HCT116 (cell line): ENCODE data around the gene CCNJL. TPM values are rescaled to one million over a fixed set of nuclear protein-coding genes. Genes with fewer than 3 reads are reported as not detected.

ENCODE experiments used
- ATAC-seq: fragments of 200-7000 bp; cut with Tn5 transposase; 2 replicates; pipeline ENCODE4 v1.9.1; 2020; ENCODE audit warnings: mild to moderate bottlenecking, moderate library complexity
- BruUV-seq: library from RNA; stranded (reverse); fragments of 400-500 nt; replicated peaks from 2 replicates; lab custom pipeline; 2021; lab: Mats Ljungman, UMichigan
- CTCF ChIA-PET: fragments of 300-600 bp; sonication (Branson Sonifier 250); formaldehyde crosslinking; loops from one replicate; lab custom pipeline; 2021; ENCODE audit warnings: antibody characterized with exemption; lab: Charles Lee
- POLR2A ChIA-PET: fragments of 300-600, 350-600 bp; sonication (Branson Sonifier 250); formaldehyde crosslinking; loops from one replicate; lab custom pipeline; 2021; ENCODE audit warnings: antibody characterized with exemption; lab: Charles Lee
- RAD21 ChIA-PET, 2 experiments: fragments of 300-600 bp; sonication (Branson Sonifier 250); formaldehyde crosslinking; loops; one replicate each; lab custom pipeline; 2023; ENCODE audit warnings: low total read pairs in 2 of 2; ENCODE audit not compliant: uncharacterized antibody in 2 of 2, unreplicated experiment in 2 of 2, low non-redundant PET in 1 of 2; lab: Charles Lee
- DNase-seq: peaks from one replicate; pipeline ENCODE4 v3.0.0-alpha.2; 2010; ENCODE audit warnings: low read depth, low spot score
- H2AFZ ChIP-seq: fragments of 200-600 bp; shearing (Covaris generic), sonication (generic); 2 replicates; pipeline ENCODE4 v1.6.1; 2017; ENCODE audit warnings: low read depth, mixed run types, mixed read lengths, antibody characterized with exemption, low read length; ENCODE audit not compliant: poor library complexity, severe bottlenecking
- H3K27ac ChIP-seq: 2 replicates; pipeline ENCODE4 v1.5.1; 2012; ENCODE audit warnings: low read depth, low read length
- H3K27me3 ChIP-seq: fragments of 200-600 bp; sonication (generic); 2 replicates; pipeline ENCODE4 v1.6.1; 2016; ENCODE audit warnings: mixed run types, low read length, mixed read lengths; ENCODE audit not compliant: insufficient read depth
- H3K36me3 ChIP-seq, 2 experiments: fragments of 200-500 bp in 1 of 2; fragments of 200-600 bp in 1 of 2; sonication (Bioruptor generic) in 1 of 2; sonication (generic) in 1 of 2; 2 replicates each; pipeline versions ENCODE4 v1.5.1 to v1.6.1; 2014 to 2016; ENCODE audit warnings: low read length in 2 of 2, inconsistent platforms in 1 of 2, mixed read lengths in 1 of 2, mixed run types in 1 of 2; ENCODE audit not compliant: insufficient read depth in 2 of 2, control insufficient read depth in 1 of 2
- H3K4me1 ChIP-seq, 2 experiments: fragments of 200-600 bp in 1 of 2; sonication (generic) in 1 of 2; 2 replicates each; pipeline versions ENCODE4 v1.5.1 to v1.6.1; 2012 to 2017; ENCODE audit warnings: low read length in 2 of 2, inconsistent platforms in 1 of 2, mild to moderate bottlenecking in 1 of 2, mixed read lengths in 1 of 2, mixed run types in 1 of 2, moderate library complexity in 1 of 2; ENCODE audit not compliant: insufficient read depth in 2 of 2, control insufficient read depth in 1 of 2
- H3K4me2 ChIP-seq: fragments of 200-600 bp; sonication (generic); 2 replicates; pipeline ENCODE4 v1.6.1; 2017; ENCODE audit warnings: mixed run types, low read length, mixed read lengths
- H3K4me3 ChIP-seq, 2 experiments: fragments of 200-600 bp in 1 of 2; sonication (generic) in 1 of 2; replicated peaks in 1 of 2; 2 replicates each; pipeline ENCODE4 v1.5.1; 2011 to 2016; ENCODE audit warnings: low read length in 2 of 2, control low read depth in 1 of 2, low read depth in 1 of 2, mild to moderate bottlenecking in 1 of 2, mixed read lengths in 1 of 2, mixed run types in 1 of 2
- H3K79me2 ChIP-seq: fragments of 200-600 bp; sonication (generic); 2 replicates; pipeline ENCODE4 v1.6.1; 2017; ENCODE audit warnings: mild to moderate bottlenecking, mixed run types, low read length, moderate library complexity, mixed read lengths; ENCODE audit not compliant: insufficient read depth
- H3K9ac ChIP-seq: fragments of 200-600 bp; sonication (generic); 2 replicates; pipeline ENCODE4 v1.6.1; 2016; ENCODE audit warnings: low read length, mixed read lengths
- H3K9me2 ChIP-seq: fragments of 200-600 bp; sonication (generic), shearing (Covaris generic); 2 replicates; pipeline ENCODE4 v1.6.1; 2017; ENCODE audit warnings: mixed run types, mild to moderate bottlenecking, moderate library complexity; ENCODE audit not compliant: insufficient read depth
- H3K9me3 ChIP-seq, 2 experiments: fragments of 200-500 bp in 1 of 2; fragments of 200-600 bp in 1 of 2; sonication (Bioruptor generic) in 1 of 2; sonication (generic) in 1 of 2; 2 replicates each; pipeline ENCODE4 v1.6.1; 2014 to 2017; ENCODE audit warnings: low read length in 2 of 2, mixed read lengths in 2 of 2, inconsistent platforms in 1 of 2, low read depth in 1 of 2, mild to moderate bottlenecking in 1 of 2, mixed run types in 1 of 2, moderate library complexity in 1 of 2; ENCODE audit not compliant: control insufficient read depth in 1 of 2, insufficient read depth in 1 of 2
- H4K20me1 ChIP-seq: fragments of 200-600 bp; sonication (generic), shearing (Covaris generic); 2 replicates; pipeline ENCODE4 v1.6.1; 2017; ENCODE audit warnings: mixed run types, mild to moderate bottlenecking, moderate library complexity; ENCODE audit not compliant: insufficient read depth
- CEBPB ChIP-seq: IDR thresholded peaks from 2 replicates; pipeline ENCODE4 v1.6.1; 2012; ENCODE audit warnings: low read depth
- EGR1 ChIP-seq: IDR thresholded peaks from 2 replicates; pipeline ENCODE4 v1.6.1; 2012; ENCODE audit warnings: low read depth
- ELF1 ChIP-seq: IDR thresholded peaks from 2 replicates; pipeline ENCODE4 v1.6.1; 2012; ENCODE audit warnings: low read depth, borderline replicate concordance
- EZH2 ChIP-seq: fragments of 200-600 bp; sonication (generic); IDR thresholded peaks from 2 replicates; pipeline ENCODE4 v1.6.1; 2017; ENCODE audit warnings: antibody characterized with exemption, mixed run types
- POLR2A ChIP-seq: IDR thresholded peaks from 2 replicates; pipeline ENCODE4 v1.7.0; 2011; ENCODE audit warnings: borderline replicate concordance; ENCODE audit not compliant: insufficient read depth, insufficient read length; ENCODE audit errors: extremely low read depth
- POLR2AphosphoS5 ChIP-seq: IDR thresholded peaks from 2 replicates; pipeline ENCODE4 v1.6.1; 2011; ENCODE audit warnings: mild to moderate bottlenecking, low read depth, low read length, moderate library complexity
- RAD21 ChIP-seq: IDR thresholded peaks from 2 replicates; pipeline ENCODE4 v1.6.1; 2012; ENCODE audit warnings: low read depth, mild to moderate bottlenecking
- REST ChIP-seq: IDR thresholded peaks from 2 replicates; pipeline ENCODE4 v1.6.1; 2012; ENCODE audit warnings: low read depth
- TCF7L2 ChIP-seq: IDR thresholded peaks from 2 replicates; pipeline ENCODE4 v1.7.0; 2011; ENCODE audit warnings: borderline replicate concordance, inconsistent platforms; ENCODE audit not compliant: insufficient read depth, insufficient read length; ENCODE audit errors: extremely low read depth
- YY1 ChIP-seq: IDR thresholded peaks from 2 replicates; pipeline ENCODE4 v1.6.1; 2011; ENCODE audit warnings: low read length, low read depth, moderate library complexity, mild to moderate bottlenecking; ENCODE audit not compliant: insufficient replicate concordance; ENCODE audit errors: extremely low read depth
- ZFX ChIP-seq: fragments of 450-650 bp; IDR thresholded peaks from 2 replicates; pipeline ENCODE4 v1.6.1; 2017
- ZNF274 ChIP-seq: fragments of 200-500 bp; sonication (Bioruptor generic); IDR thresholded peaks from 2 replicates; pipeline ENCODE4 v1.6.1; 2014; ENCODE audit warnings: mild to moderate bottlenecking, low read depth, low read length, inconsistent platforms
- intact Hi-C: fragments of 100-400 bp; cut with micrococcal nuclease; formaldehyde crosslinking; loops from 2 replicates; pipeline ENCODE4 v1.10.0; 2022
- total RNA-seq: library from RNA; stranded (reverse); gene quantifications from one replicate; pipeline ENCODE4 v1.2.1, GENCODE V29; 2021; ENCODE audit not compliant: unreplicated experiment
- TF ChIP-seq, protein P1 (sequence below): IDR thresholded peaks from 2 replicates; pipeline ENCODE4 v1.6.1; 2012

Gene CCNJL
- total RNA-seq, 1 experiment from 2014 or later: 2.9 TPM

GRCh38 chr5:160285316-160285715 is 27.0 kb downstream of the CCNJL start:
- Histone ChIP-seq H3K9me3 (no peaks in the 10 kb centered on the region), H3K9me2 (no peaks in the 10 kb centered on the region), H3K4me1 (peaks cover 0 to 10% of the 10 kb centered on the region in 2 experiments; a peak in 1 of 4 replicates), H3K4me3 (no peak overlapping the region), H4K20me1 (no peaks in the 10 kb centered on the region), H3K27me3 (no peaks in the 10 kb centered on the region), H3K79me2 (no peaks in the 10 kb centered on the region), H3K27ac (no peak overlapping the region), H3K36me3 (no peaks in the 10 kb centered on the region), H3K4me2 (no peak overlapping the region), H3K9ac (no peak overlapping the region), H2AFZ (no peak overlapping the region)
- ATAC-seq (no peak), DNase-seq (no peak)
- no peak for TF ChIP-seq EGR1
- TF ChIP-seq EZH2: no peak
- TF ChIP-seq YY1: no peak
- TF ChIP-seq, protein P1, sequence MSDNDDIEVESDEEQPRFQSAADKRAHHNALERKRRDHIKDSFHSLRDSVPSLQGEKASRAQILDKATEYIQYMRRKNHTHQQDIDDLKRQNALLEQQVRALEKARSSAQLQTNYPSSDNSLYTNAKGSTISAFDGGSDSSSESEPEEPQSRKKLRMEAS: no peak
- TF ChIP-seq RAD21: no peak
- TF ChIP-seq ELF1: no peak
- no peak for TF ChIP-seq POLR2A
- TF ChIP-seq ZFX: no peak
- TF ChIP-seq CEBPB: no peak
- intact Hi-C loops: no loop called here
- no TSS peak for BruUV-seq
- POLR2A ChIA-PET: no interaction called here
- CTCF ChIA-PET: no interaction called here
- RAD21 ChIA-PET: no interaction called here

GRCh38 chr5:160284291-160284873 is 28.0 kb downstream of the CCNJL start:
- Histone ChIP-seq H3K4me3 (no peak overlapping the region), H3K4me1 (peaks cover 0 to 10% of the 10 kb centered on the region in 2 experiments; a peak in 1 of 4 replicates), H3K36me3 (no peaks in the 10 kb centered on the region), H2AFZ (no peak overlapping the region), H3K79me2 (no peaks in the 10 kb centered on the region), H3K4me2 (no peak overlapping the region), H3K9me2 (no peaks in the 10 kb centered on the region), H3K27me3 (no peaks in the 10 kb centered on the region), H3K9ac (no peak overlapping the region), H4K20me1 (no peaks in the 10 kb centered on the region), H3K9me3 (no peaks in the 10 kb centered on the region), H3K27ac (no peak overlapping the region)
- intact Hi-C loops: no loop called here
- POLR2A ChIA-PET: no interaction called here
- CTCF ChIA-PET: no interaction called here
- RAD21 ChIA-PET: no interaction called here
- BruUV-seq: no TSS peak
- DNase-seq (no peak), ATAC-seq (no peak)
- TF ChIP-seq TCF7L2: no peak
- no peak for TF ChIP-seq ZNF274
- TF ChIP-seq YY1: no peak
- no peak for TF ChIP-seq EGR1
- no peak for TF ChIP-seq REST
- TF ChIP-seq ELF1: no peak
- no peak for TF ChIP-seq POLR2AphosphoS5
